SK-N-SH (cell line): ENCODE measurements around the gene SP3. TPM values are rescaled to one million over a fixed set of nuclear protein-coding genes. Genes with fewer than 3 reads are reported as not detected.

Source experiments
- CTCF ChIA-PET: fragments of 300-600, 350-600 bp; formaldehyde crosslinking; extraction: SDS; loops from one replicate; lab custom pipeline; 2021; lab: Yijun Ruan, JAX
- POLR2A ChIA-PET: fragments of 350-600 bp; sonication (Branson Sonifier 250); formaldehyde crosslinking; extraction: SDS; loops from one replicate; lab custom pipeline; 2020; ENCODE audit warnings: antibody characterized with exemption, inconsistent platforms; lab: Yijun Ruan, JAX
- DNase-seq: peaks from one replicate; pipeline ENCODE4 v3.0.0; 2012
- H2AFZ ChIP-seq: fragments of 200-600 bp; sonication (generic); 2 replicates; pipeline ENCODE4 v1.8.1; 2016; ENCODE audit warnings: antibody characterized with exemption, mild to moderate bottlenecking, low read depth
- H3F3A ChIP-seq: fragments of 200-600 bp; sonication (generic); replicated peaks from 2 replicates; pipeline ENCODE3; 2016; ENCODE audit warnings: antibody characterized with exemption, mild to moderate bottlenecking; ENCODE audit not compliant: insufficient read depth
- H3K27ac ChIP-seq, 2 experiments: fragments of 200-500 bp in 1 of 2; fragments of 200-600 bp in 1 of 2; sonication (Bioruptor generic) in 1 of 2; sonication (generic), shearing (Covaris generic) in 1 of 2; 2 replicates each; pipeline versions ENCODE4 v1.5.1 to v1.6.1; 2014 to 2016; ENCODE audit warnings: low read depth in 2 of 2, inconsistent platforms in 1 of 2, low read length in 1 of 2, mild to moderate bottlenecking in 1 of 2, mixed read lengths in 1 of 2
- H3K27me3 ChIP-seq: fragments of 200-600 bp; sonication (generic), shearing (Covaris generic); 2 replicates; pipeline ENCODE4 v1.6.1; 2016; ENCODE audit warnings: mixed run types; ENCODE audit not compliant: insufficient read depth
- H3K36me3 ChIP-seq, 2 experiments: fragments of 200-500 bp in 1 of 2; fragments of 200-600 bp in 1 of 2; sonication (Bioruptor generic) in 1 of 2; sonication (generic) in 1 of 2; replicated peaks in 1 of 2; 2 replicates each; pipeline versions ENCODE3 to v1.5.1; 2014 to 2016; ENCODE audit warnings: low read length in 1 of 2, mild to moderate bottlenecking in 1 of 2; ENCODE audit not compliant: insufficient read depth in 2 of 2, control insufficient read depth in 1 of 2
- H3K4me1 ChIP-seq, 2 experiments: fragments of 200-500 bp in 1 of 2; fragments of 200-600 bp in 1 of 2; sonication (Bioruptor generic) in 1 of 2; sonication (generic), shearing (Covaris generic) in 1 of 2; 2 replicates each; pipeline versions ENCODE4 v1.5.1 to v1.6.1; 2014 to 2016; ENCODE audit warnings: low read depth in 1 of 2, low read length in 1 of 2, mixed run types in 1 of 2; ENCODE audit not compliant: insufficient read depth in 2 of 2, control insufficient read depth in 1 of 2
- H3K4me2 ChIP-seq: fragments of 200-600 bp; sonication (generic), shearing (Covaris generic); 2 replicates; pipeline ENCODE4 v1.6.1; 2017; ENCODE audit warnings: mixed run types
- H3K4me3 ChIP-seq, 2 experiments: fragments of 200-500 bp in 1 of 2; fragments of 200-600 bp in 1 of 2; sonication (Bioruptor generic) in 1 of 2; sonication (generic), shearing (Covaris generic) in 1 of 2; 2 replicates each; pipeline versions ENCODE4 v1.5.1 to v1.8.1; 2014 to 2016; ENCODE audit warnings: low read depth in 2 of 2, inconsistent platforms in 1 of 2, low read length in 1 of 2, mild to moderate bottlenecking in 1 of 2, mixed read lengths in 1 of 2, moderate library complexity in 1 of 2
- H3K79me2 ChIP-seq: fragments of 200-600 bp; sonication (generic); 2 replicates; pipeline ENCODE4 v1.8.1; 2017; ENCODE audit warnings: mild to moderate bottlenecking; ENCODE audit not compliant: insufficient read depth
- H3K9ac ChIP-seq: fragments of 200-600 bp; sonication (generic); 2 replicates; pipeline ENCODE4 v1.6.1; 2017; ENCODE audit warnings: mixed run types
- H3K9me2 ChIP-seq: fragments of 200-600 bp; sonication (generic); 2 replicates; pipeline ENCODE4 v1.6.1; 2017; ENCODE audit warnings: mixed run types
- H3K9me3 ChIP-seq: fragments of 200-600 bp; sonication (generic); 2 replicates; pipeline ENCODE4 v1.6.1; 2017; ENCODE audit warnings: mixed run types, mild to moderate bottlenecking, moderate library complexity
- H4K20me1 ChIP-seq: fragments of 200-600 bp; sonication (generic); 2 replicates; pipeline ENCODE4 v1.6.1; 2017; ENCODE audit warnings: mild to moderate bottlenecking, mixed run types; ENCODE audit not compliant: insufficient read depth
- CTCF ChIP-seq: fragments of 200-600 bp; sonication (generic); IDR thresholded peaks from 2 replicates; pipeline ENCODE4 v1.6.1; 2017; ENCODE audit warnings: antibody characterized with exemption, mild to moderate bottlenecking, moderate library complexity
- EP300 ChIP-seq, 2 experiments: IDR thresholded peaks; 2 replicates each; pipeline versions ENCODE4 v1.4.0 to v1.6.1; 2012; ENCODE audit warnings: borderline replicate concordance in 1 of 2, low read depth in 1 of 2, low read length in 1 of 2
- FOSL2 ChIP-seq: IDR thresholded peaks from 2 replicates; pipeline ENCODE4 v1.4.0; 2012; ENCODE audit warnings: low read depth, mild to moderate bottlenecking, moderate library complexity, borderline replicate concordance
- GATA2 ChIP-seq: sonication (generic); formaldehyde crosslinking; IDR thresholded peaks from 2 replicates; pipeline ENCODE4 v1.5.0; 2020; ENCODE audit warnings: mild to moderate bottlenecking, missing genetic modification reagents
- IRF3 ChIP-seq: fragments of 150-350 bp; IDR thresholded peaks from 2 replicates; pipeline ENCODE4 v1.6.1; 2016; ENCODE audit warnings: mild to moderate bottlenecking, low read depth, low read length
- JUND ChIP-seq: IDR thresholded peaks from 2 replicates; pipeline ENCODE4 v1.4.0; 2012
- PBX3 ChIP-seq: IDR thresholded peaks from 2 replicates; pipeline ENCODE4; 2012
- REST ChIP-seq: IDR thresholded peaks from 2 replicates; pipeline ENCODE4 v1.6.1; 2012; ENCODE audit warnings: mild to moderate bottlenecking, low read depth, low read length, moderate library complexity
- RFX5 ChIP-seq: IDR thresholded peaks from 2 replicates; pipeline ENCODE4 v1.6.1; 2012; ENCODE audit warnings: mild to moderate bottlenecking, improper control_type of control experiment, low read length
- SIN3A ChIP-seq: IDR thresholded peaks from 2 replicates; pipeline ENCODE4 v1.6.1; 2012; ENCODE audit warnings: low read depth, mild to moderate bottlenecking, low read length, moderate library complexity, borderline replicate concordance
- TAF1 ChIP-seq: IDR thresholded peaks from 2 replicates; pipeline ENCODE4 v1.6.1; 2012; ENCODE audit warnings: low read depth, mild to moderate bottlenecking, low read length, moderate library complexity, borderline replicate concordance
- WGBS: methylation state at CpG from one replicate; pipeline ENCODE4 v1.1.6; 2017; ENCODE audit warnings: low lambda C conversion rate; 5-methylcytosine and 5-hydroxymethylcytosine counted together
- polyA plus RNA-seq, 3 experiments: library from polyadenylated mRNA; depleted of rRNA; stranded (reverse); fragments of >200 nt; gene quantifications; 2 replicates each; pipeline ENCODE4 v1.2.3, GENCODE V29; 2012

The SP3 gene
- polyA plus RNA-seq, 1 of the 3 experiments (the other 2 are of a cell fraction) = 23.1 TPM

GRCh38 chr2:174007010-174007409 is 41.8 kb upstream of the SP3 start:
- CTCF ChIA-PET = no interaction called here

GRCh38 chr2:174005801-174006419 is 40.7 kb upstream of the SP3 start:
- Histone ChIP-seq H3K9ac (no peak overlapping the region), H3K79me2 (no peaks in the 10 kb centered on the region), H3K36me3 (no peaks in the 10 kb centered on the region), H3K27me3 (no peaks in the 10 kb centered on the region), H3K4me3 (no peak overlapping the region), H3K27ac (no peak overlapping the region), H4K20me1 (no peaks in the 10 kb centered on the region), H3K4me2 (0 out of 2 replicates have a peak overlapping the region, but pooled peaks have one; percentile 6), H3K9me3 (no peaks in the 10 kb centered on the region), H3K9me2 (no peaks in the 10 kb centered on the region), H3K4me1 (no peaks in the 10 kb centered on the region), H3F3A (peaks cover 13% of the 10 kb centered on the region), H2AFZ (no peak overlapping the region; the same call in 1 of the 2 replicates)
- ChIA-PET POLR2A (no interaction called here), CTCF (no interaction called here)
- TF ChIP-seq JUND = no peak
- no peak for TF ChIP-seq EP300 (IDR thresholded peaks at IDR 0.05; ENCODE audit: borderline replicate concordance in 1 of 2, low read depth in 1 of 2, low read length in 1 of 2)
- no peak for TF ChIP-seq SIN3A
- no peak for TF ChIP-seq GATA2 (CRISPR knock-in tag)
- no peak for TF ChIP-seq RFX5
- 96% methylated on average over 11 of the region's 11 CpGs for WGBS
- DNase-seq = no peak

More at GRCh38 chr2:174007010-174007409, 41.8 kb upstream of the SP3 start:
- Histone ChIP-seq H3K4me2 (no peak overlapping the region), H3K27ac (no peak overlapping the region), H4K20me1 (no peaks in the 10 kb centered on the region), H3K9me3 (no peaks in the 10 kb centered on the region), H3F3A (peaks cover 13% of the 10 kb centered on the region), H3K36me3 (no peaks in the 10 kb centered on the region), H3K4me3 (no peak overlapping the region), H3K9ac (no peak overlapping the region), H3K4me1 (no peaks in the 10 kb centered on the region), H3K79me2 (no peaks in the 10 kb centered on the region), H3K27me3 (no peaks in the 10 kb centered on the region), H2AFZ (no peak overlapping the region), H3K9me2 (no peaks in the 10 kb centered on the region)
- WGBS = 90% methylated on average over 5 of the region's 5 CpGs
- TF ChIP-seq IRF3 = no peak
- no peak for DNase-seq
- POLR2A ChIA-PET = no interaction called here

GRCh38 chr2:174004905-174005605 is 39.9 kb upstream of the SP3 start:
- Histone ChIP-seq H3K27me3 (no peaks in the 10 kb centered on the region), H2AFZ (peak overlapping the region; percentile 29; the same call in 1 of the 2 replicates), H3K4me1 (no peaks in the 10 kb centered on the region), H3K9me2 (no peaks in the 10 kb centered on the region), H3K4me2 (0 out of 2 replicates have a peak overlapping the region, but pooled peaks have one; percentile 6), H4K20me1 (no peaks in the 10 kb centered on the region), H3K9me3 (no peaks in the 10 kb centered on the region), H3F3A (peaks cover 13% of the 10 kb centered on the region), H3K36me3 (no peaks in the 10 kb centered on the region), H3K9ac (no peak overlapping the region), H3K79me2 (no peaks in the 10 kb centered on the region), H3K4me3 (no peak overlapping the region), H3K27ac (peak overlapping the region in 1 of 2 experiments; percentile 25; a peak in 1 of 4 replicates)
- no peak for DNase-seq
- POLR2A ChIA-PET = no interaction called here
- CTCF ChIA-PET = no interaction called here
- 65% methylated on average over 4 of the region's 4 CpGs for WGBS
- no peak for TF ChIP-seq SIN3A
- TF ChIP-seq FOSL2 = 0 out of 2 replicates have a peak, but pooled peaks have one; percentile 4
- no peak for TF ChIP-seq REST
- no peak for TF ChIP-seq GATA2 (CRISPR knock-in tag)
- no peak for TF ChIP-seq TAF1
- TF ChIP-seq PBX3 = no peak
- no peak for TF ChIP-seq CTCF
